ENCODE measurements around the gene PTPRN2.

The PTPRN2 gene

GRCh38 chr7:158030566-158030965 is 557.1 kb downstream of the PTPRN2 start:
- no peak for DNase-seq

GRCh38 chr7:158030071-158030470 is 557.6 kb downstream of the PTPRN2 start:
- DNase-seq: no peak

DNA sequence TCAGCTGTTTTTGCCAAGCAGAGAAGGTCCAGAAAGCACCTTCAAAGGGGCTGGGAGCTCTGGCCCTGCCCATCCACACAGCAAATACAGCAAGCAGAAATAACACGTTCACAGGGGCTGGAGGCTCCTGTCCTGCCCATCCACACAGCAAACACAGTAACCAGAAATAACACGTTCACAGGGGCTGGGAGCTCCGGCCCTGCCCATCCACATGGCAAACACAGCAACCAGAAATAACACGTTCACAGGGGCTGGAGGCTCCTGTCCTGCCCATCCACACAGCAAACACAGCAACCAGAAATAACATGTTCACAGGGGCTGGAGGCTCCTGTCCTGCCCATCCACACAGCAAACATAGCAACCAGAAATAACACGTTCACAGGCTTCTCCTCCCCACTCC is 558.1 kb downstream of the PTPRN2 start:
- no peak for DNase-seq

DNA sequence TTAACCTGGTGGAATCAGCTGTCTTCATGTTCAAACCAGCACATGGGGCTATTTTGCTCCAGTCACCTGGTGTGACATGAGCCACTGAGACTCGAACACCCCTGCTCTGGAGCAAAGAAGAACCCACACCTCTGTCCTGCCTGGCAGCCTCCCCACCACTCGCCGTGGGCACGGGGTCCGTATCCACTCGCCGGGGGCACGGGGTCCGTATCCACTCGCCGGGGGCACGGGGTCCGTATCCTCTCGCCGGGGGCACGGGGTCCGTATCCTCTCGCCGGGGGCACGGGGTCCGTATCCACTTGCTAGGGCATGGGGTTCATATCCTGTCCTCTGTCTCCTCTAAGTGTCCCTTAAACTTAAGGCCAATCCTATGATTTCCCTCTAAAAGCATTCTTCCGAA is 558.7 kb downstream of the PTPRN2 start:
- DNase-seq: no peak

DNA sequence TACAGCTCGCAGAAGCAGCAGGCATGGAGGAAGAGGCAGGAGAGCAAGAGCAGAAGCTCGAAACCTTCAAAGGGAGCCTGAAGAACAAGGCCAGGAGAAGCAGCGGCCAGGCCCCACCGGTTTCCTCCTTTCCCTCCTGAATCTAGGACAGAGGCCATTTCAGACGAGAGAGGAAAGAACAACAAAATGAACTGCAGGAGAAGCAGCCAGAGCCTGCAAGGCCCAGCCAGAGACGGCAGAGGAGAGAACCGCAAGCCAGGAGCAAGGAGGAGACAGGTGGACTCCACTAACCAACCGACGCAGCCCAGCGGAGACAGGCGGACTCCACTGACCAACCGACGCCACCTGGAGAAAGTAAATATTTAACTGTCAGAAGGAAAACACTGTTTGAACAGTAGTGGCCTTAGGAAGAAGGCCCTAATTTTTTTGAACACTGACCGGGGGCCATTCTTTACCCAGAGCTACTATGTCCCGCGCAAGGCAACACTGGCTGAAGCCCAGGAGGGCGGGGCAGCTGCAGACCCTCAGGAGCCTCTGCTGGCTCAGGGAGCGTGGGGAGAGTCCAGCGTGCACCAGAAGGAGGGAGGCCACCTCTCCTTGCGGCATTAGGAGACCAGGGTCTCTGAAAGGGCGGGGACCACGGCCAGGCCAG is 559.2 kb downstream of the PTPRN2 start:
- DNase-seq: no peak

DNA sequence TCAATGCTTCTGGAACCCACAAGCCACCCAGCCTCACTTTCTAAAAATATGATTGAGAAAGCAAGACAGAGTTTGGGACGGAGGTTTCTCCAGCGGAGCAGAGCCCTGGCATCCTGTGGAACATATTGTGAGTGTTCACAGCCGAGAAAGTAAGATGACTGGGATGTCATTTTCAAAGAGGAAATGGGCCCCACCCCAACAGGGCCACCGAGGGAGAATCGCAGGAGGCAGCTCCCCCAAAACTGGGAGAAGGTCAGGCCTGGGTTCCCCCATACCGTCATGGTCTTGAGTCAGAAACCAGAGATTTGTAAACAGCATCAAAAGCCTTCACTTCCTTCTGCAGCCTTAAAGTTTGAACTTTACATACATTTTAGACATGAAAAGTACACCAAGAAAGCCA is 560.0 kb downstream of the PTPRN2 start:
- no peak for DNase-seq

GRCh38 chr7:158026636-158027265 is 560.9 kb downstream of the PTPRN2 start:
- DNase-seq: no peak

- no peak for DNase-seq
Observed at GRCh38 chr7:158025686-158026600, 561.7 kb downstream of the PTPRN2 start.

- no peak for DNase-seq
Observed at GRCh38 chr7:158024881-158025280, 562.7 kb downstream of the PTPRN2 start.

DNA sequence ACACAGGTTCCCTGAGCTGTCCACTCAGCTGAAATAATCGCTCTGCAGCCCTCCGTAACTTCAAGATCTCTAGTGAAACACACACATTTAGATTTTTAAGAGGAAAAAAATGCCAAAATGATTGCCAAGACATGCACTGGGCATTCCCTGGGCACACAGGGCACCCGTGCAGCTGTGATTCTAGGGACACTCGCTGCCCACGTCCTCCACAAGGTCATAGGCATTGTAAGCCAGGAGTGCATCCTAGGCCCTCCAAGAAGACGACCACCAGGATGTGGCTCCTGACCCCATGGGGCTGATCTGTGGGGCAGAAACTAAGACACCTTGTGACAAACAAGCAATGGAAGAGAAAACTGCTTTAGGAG is 563.3 kb downstream of the PTPRN2 start:
- no peak for DNase-seq

GRCh38 chr7:158023681-158024350 is 563.8 kb downstream of the PTPRN2 start:
- no peak for DNase-seq

- DNase-seq: no peak
Observed at GRCh38 chr7:158023157-158023556, 564.5 kb downstream of the PTPRN2 start.

GRCh38 chr7:158022601-158023000 is 565.0 kb downstream of the PTPRN2 start:
- DNase-seq: no peak

GRCh38 chr7:158021836-158022235 is 565.8 kb downstream of the PTPRN2 start:
- no peak for DNase-seq

DNA sequence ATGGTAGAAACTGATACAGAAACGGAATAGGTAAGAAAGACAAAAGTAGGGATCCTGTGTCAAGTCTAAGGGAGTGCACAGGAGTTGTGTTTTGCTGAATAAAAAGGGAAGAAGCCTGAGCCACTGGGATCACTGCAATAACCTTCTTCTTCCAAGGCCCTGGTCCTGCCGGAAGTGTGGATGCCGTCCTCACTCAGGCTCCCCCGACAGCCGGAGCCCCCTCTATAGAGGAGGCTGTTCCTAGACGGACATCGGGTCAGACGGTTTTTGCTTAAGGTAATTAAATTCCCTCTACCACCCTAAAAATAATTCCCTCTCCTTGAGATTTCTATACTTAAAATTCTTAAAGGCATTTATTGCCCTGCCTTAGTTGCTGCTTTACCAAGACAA is 566.9 kb downstream of the PTPRN2 start:
- no peak for DNase-seq

DNA sequence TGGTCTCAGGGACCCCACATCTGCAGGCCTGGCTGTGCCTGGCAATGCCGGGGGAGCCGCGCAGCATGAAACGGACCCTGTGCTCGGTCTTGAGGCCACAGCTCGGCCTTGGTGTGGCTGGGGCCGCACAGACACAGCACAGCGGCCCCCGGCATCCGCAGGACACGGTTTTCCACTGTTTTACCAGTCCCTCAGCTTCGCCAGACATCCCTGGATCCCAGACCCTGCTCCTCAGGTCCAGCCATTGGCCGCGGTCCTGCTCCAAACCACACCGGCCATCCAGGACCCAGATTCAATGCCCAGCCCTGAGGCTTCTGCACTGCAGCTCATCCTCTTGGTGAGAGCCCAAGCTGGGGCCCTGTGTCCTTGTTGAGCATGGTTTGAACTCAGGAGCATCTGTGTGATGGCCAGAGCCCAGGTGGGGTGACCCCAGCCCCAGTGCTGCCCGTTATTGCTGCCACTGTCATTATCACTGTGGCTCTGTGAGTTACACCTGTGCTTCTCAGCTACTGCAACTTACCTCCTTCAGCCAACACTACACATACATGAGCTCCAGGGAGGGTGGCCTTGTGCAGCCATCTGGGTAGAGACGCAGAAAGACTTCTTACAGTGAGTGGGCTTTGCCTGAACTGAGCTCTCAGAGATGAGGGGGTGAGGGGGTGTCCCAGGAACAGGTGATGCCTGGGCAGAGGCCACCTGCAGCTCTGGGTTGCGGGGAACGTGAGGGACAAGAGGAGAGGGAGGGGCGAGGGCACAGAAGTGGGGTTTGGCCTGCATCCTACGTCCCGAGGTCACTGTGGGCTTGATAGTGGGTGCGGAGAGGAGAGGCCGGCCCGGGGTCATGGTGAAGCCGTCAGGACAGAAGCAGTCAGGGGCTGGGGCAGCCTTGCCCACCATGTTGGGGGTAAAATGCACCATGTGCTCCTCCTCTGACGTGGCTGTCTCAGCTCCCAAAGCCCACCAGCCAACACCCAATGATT is 567.6 kb downstream of the PTPRN2 start:
- DNase-seq: no peak

DNA sequence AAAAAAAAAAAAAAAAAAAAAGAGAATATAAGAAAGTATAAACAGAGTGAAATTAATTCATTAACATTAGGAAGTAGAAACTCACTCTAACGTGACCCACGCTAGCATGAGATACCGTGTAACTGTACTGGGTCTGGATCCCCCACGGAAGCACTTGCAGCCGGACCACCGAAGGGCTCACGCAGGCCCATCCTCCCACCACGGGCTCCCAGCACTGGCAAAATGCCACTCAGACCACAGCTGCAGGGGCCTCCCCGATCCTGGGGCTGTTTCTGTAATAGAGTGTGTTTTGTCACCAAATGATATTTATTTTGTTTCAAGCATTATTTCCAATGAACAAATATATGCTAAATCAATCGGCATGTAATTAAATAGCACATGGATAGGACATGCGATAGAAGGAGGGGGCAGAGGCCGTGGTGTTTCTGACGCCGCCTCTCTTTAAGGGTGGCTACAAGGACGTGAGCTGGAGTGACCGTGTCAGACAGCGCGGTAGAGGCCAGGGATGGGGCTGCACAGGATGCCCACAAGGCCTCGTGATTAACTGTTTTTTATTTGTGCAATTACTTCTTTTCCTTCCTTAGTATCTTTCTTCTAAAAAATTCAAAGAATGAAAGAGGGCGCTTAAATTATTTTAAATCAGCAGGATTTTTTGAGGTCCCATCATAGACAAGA is 568.5 kb downstream of the PTPRN2 start:
- DNase-seq: no peak

DNA sequence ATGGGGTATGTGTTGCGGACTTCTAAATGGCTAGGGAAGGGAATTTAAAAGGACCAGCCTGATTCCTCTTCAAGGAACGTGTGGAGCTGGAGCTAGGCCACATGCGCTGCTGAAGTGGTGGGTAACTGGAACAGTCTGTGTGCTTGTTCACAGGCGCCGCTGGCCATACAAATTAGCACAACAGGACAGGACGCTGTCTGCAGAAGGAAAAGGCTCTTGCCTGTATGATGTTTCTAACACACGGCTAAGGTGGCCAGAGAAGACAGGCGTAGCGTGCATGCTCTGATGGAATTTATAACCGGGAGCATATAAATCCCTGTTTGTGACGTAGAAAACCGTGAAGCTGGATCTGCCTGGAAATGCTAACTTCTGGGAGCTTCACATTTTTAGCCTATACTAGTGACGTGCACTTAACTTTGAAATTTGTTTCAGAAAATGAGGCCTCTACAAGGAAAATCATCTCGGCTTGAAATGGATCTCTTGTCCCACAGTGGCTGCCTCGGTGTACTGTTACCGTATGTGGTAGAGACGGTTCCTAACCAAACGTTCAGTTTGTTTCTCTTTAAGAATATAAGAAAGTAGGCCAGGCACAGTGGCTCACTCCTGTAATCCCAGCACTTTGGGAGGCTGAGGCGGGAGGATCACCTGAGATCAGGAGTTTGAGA is 569.4 kb downstream of the PTPRN2 start:
- DNase-seq: no peak

- DNase-seq: no peak
Observed at GRCh38 chr7:158017111-158018097, 570.2 kb downstream of the PTPRN2 start.

All from activated CD4-positive, alpha-beta T cell treated with anti-CD3 and anti-CD28 coated beads, Interleukin-2, Interleukin-6, amounts not matched to agents 100 ng/mL and 50 ng/mL, durations not matched to agents 16 hours and 8 hours (primary cell).